ENCODE data around the gene CDH8. TPM values are rescaled to one million over a fixed set of nuclear protein-coding genes. Genes with fewer than 3 reads are reported as not detected.

CDH8 gene
- total and polyA plus RNA-seq, 2 experiments from 2014 or later: 2.1 to 2.2 TPM

- no peaks in the 10 kb centered on the region for H3K9me3 ChIP-seq (ENCODE audit: low read depth)
- no peaks in the 10 kb centered on the region for H3K36me3 ChIP-seq (replicated peaks; ENCODE audit: insufficient read depth, low read depth)
- H3K4me1 ChIP-seq (ENCODE audit: insufficient read depth): no peaks in the 10 kb centered on the region
- H3K27ac ChIP-seq: no peak overlapping the region
- H2AFZ ChIP-seq: no peak overlapping the region
- no peak overlapping the region for H3K4me3 ChIP-seq
- no peak for DNase-seq (ENCODE audit: low spot score)
- H3K4me2 ChIP-seq: no peak overlapping the region
- H4K20me1 ChIP-seq (ENCODE audit: insufficient read depth, poor library complexity, severe bottlenecking): no peaks in the 10 kb centered on the region
- no peaks in the 10 kb centered on the region for H3K27me3 ChIP-seq
- no peaks in the 10 kb centered on the region for H3K79me2 ChIP-seq
- H3K9me2 ChIP-seq (replicated peaks; ENCODE audit: insufficient read depth): no peaks in the 10 kb centered on the region
- no peak for TF ChIP-seq EZH2 (IDR thresholded peaks at IDR 0.05; ENCODE audit: borderline replicate concordance)
- TF ChIP-seq CTCF (IDR thresholded peaks at IDR 0.05; ENCODE audit: poor library complexity): no peak
- no peak for TF ChIP-seq EZH2phosphoT487 (IDR thresholded peaks at IDR 0.05; ENCODE audit: low read depth, severe bottlenecking, unreplicated experiment)
Observed at GRCh38 chr16:61820398-61820797, 215.8 kb downstream of the CDH8 start.

DNA sequence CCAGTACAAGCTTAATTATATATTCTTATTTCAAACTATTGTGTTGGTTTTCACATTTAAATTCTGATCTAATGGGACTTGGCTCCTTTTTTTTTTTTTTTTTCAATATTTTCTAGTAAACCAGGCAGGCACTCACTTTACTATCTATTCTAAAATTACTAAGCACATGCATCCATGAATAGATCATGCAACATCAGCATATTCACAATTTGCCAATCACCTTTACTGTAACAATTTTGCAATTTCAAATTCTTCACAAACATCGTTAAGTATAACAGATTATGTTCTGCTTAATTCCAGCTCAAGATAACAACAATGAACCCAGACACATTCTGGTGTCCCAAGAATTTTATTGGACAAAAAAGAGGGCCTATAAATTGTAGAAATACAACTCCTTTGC, 217.4 kb downstream of the CDH8 start:
- no peaks in the 10 kb centered on the region for H4K20me1 ChIP-seq (ENCODE audit: insufficient read depth, poor library complexity, severe bottlenecking)
- H3K4me1 ChIP-seq (ENCODE audit: insufficient read depth): no peaks in the 10 kb centered on the region
- no peaks in the 10 kb centered on the region for H3K9me2 ChIP-seq (replicated peaks; ENCODE audit: insufficient read depth)
- TF ChIP-seq EZH2phosphoT487 (IDR thresholded peaks at IDR 0.05; ENCODE audit: low read depth, severe bottlenecking, unreplicated experiment) (no peak), EZH2 (IDR thresholded peaks at IDR 0.05; ENCODE audit: borderline replicate concordance) (no peak)
- no peak for DNase-seq (ENCODE audit: low spot score)
- no peaks in the 10 kb centered on the region for H3K9me3 ChIP-seq (ENCODE audit: low read depth)
- WGBS (ENCODE audit: low lambda C conversion rate, missing lambda C conversion rate): 90% methylated on average over 1 of the region's 1 CpG
- H3K4me3 ChIP-seq: no peak overlapping the region
- H3K36me3 ChIP-seq (replicated peaks; ENCODE audit: insufficient read depth, low read depth): no peaks in the 10 kb centered on the region
- H3K27ac ChIP-seq: no peak overlapping the region
- no peak overlapping the region for H2AFZ ChIP-seq
- no peaks in the 10 kb centered on the region for H3K27me3 ChIP-seq
- no peaks in the 10 kb centered on the region for H3K79me2 ChIP-seq
- no peak overlapping the region for H3K4me2 ChIP-seq

GRCh38 chr16:61817583-61818278, 218.5 kb downstream of the CDH8 start:
- no peak overlapping the region for H3K27ac ChIP-seq
- H3K4me2 ChIP-seq: no peak overlapping the region
- no peak for TF ChIP-seq EZH2phosphoT487 (IDR thresholded peaks at IDR 0.05; ENCODE audit: low read depth, severe bottlenecking, unreplicated experiment)
- TF ChIP-seq EZH2 (IDR thresholded peaks at IDR 0.05; ENCODE audit: borderline replicate concordance): no peak
- no peak for TF ChIP-seq CTCF (IDR thresholded peaks at IDR 0.05; ENCODE audit: poor library complexity)
- H3K79me2 ChIP-seq: no peaks in the 10 kb centered on the region
- H3K9me2 ChIP-seq (replicated peaks; ENCODE audit: insufficient read depth): no peaks in the 10 kb centered on the region
- no peak overlapping the region for H3K4me3 ChIP-seq
- H3K27me3 ChIP-seq: no peaks in the 10 kb centered on the region
- no peak overlapping the region for H2AFZ ChIP-seq
- no peaks in the 10 kb centered on the region for H4K20me1 ChIP-seq (ENCODE audit: insufficient read depth, poor library complexity, severe bottlenecking)
- H3K4me1 ChIP-seq (ENCODE audit: insufficient read depth): no peaks in the 10 kb centered on the region
- 70% methylated on average over 8 of the region's 8 CpGs for WGBS (ENCODE audit: low lambda C conversion rate, missing lambda C conversion rate)
- H3K9me3 ChIP-seq (ENCODE audit: low read depth): no peaks in the 10 kb centered on the region
- no peak for DNase-seq (ENCODE audit: low spot score)
- H3K36me3 ChIP-seq (replicated peaks; ENCODE audit: insufficient read depth, low read depth): no peaks in the 10 kb centered on the region

GRCh38 chr16:61814726-61815347, 221.4 kb downstream of the CDH8 start:
- Histone ChIP-seq H3K9me3 (ENCODE audit: low read depth) (no peaks in the 10 kb centered on the region), H3K9me2 (replicated peaks; ENCODE audit: insufficient read depth) (no peaks in the 10 kb centered on the region), H3K36me3 (replicated peaks; ENCODE audit: insufficient read depth, low read depth) (no peaks in the 10 kb centered on the region), H3K4me1 (ENCODE audit: insufficient read depth) (no peaks in the 10 kb centered on the region), H2AFZ (no peak overlapping the region), H3K4me3 (no peak overlapping the region), H3K27me3 (no peaks in the 10 kb centered on the region), H4K20me1 (ENCODE audit: insufficient read depth, poor library complexity, severe bottlenecking) (no peaks in the 10 kb centered on the region), H3K27ac (no peak overlapping the region), H3K4me2 (no peak overlapping the region), H3K79me2 (no peaks in the 10 kb centered on the region)
- TF ChIP-seq CTCF (IDR thresholded peaks at IDR 0.05; ENCODE audit: poor library complexity) (no peak), EZH2phosphoT487 (IDR thresholded peaks at IDR 0.05; ENCODE audit: low read depth, severe bottlenecking, unreplicated experiment) (no peak), EZH2 (IDR thresholded peaks at IDR 0.05; ENCODE audit: borderline replicate concordance) (no peak)
- no peak for DNase-seq (ENCODE audit: low spot score)

All from hepatocyte (in vitro differentiated cells).